NOMO-1 treated with DMSO at 0.1 percent for 48 hours (cell line): Measurements from ENCODE around the gene WNT6.

Experiments
- DNase-seq: peaks from one replicate; lab custom pipeline; 2025; ENCODE audit not compliant: unreplicated experiment; lab: John Stamatoyannopoulos, UW

Gene WNT6

DNA sequence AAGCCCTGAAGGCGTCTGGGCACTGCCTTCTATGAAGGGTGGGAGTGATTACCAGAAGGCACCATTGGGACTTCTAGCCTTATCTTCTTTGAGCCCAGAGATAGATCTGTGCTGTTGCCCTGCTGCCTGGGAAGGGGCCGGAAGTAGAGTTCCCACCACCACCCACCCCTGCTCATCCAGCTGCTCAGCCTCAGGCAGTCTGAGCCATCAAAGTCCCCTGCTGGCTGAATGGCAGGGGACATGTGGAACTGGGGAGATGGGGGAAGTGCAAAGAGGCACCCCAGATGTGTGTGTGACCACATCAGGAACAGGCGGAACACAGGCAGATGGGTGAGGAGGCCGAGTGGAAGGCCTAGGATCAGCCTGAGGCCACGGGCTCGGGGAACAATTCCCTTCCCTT is 17.7 kb downstream of the WNT6 start:
- DNase-seq = no peak

DNA sequence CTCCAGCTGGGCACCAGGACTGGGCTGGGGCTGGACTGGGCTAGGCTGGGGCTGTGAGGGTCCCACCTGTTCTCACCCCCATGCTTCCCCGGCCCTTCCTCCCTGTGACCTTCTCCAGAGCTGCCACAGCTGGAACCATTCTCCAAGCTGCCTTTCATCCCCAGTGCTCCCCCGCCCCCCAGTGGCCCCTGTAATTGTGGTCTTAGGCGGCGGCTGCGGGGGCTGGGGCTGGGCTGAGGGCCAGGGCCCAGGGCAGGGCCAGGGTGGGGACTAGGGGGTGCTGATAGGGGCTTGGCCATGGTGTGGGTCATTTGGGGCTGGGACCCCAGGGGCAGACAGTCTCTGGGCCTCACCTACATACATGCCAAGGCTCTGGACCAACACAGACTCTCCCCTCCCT is 18.3 kb downstream of the WNT6 start:
- no peak for DNase-seq

DNA sequence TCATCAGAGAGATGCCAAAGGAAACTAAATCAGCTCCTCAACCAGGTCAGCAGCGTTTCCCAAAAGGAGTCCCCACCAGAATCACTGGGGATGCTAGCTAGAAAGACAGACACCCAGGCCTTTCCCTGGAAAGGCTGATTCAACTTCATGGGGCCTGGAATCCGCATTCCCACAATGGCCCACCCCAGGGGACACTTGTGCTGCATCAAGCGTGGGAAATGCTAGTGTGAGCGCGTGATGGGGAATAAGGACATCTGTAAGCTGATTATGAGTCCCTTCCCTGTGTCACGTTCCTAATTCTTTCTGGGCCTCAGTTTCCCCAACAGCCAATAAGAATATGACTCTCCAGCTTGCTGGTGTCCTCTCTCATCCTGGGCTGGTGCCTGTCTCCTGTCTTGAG is 18.9 kb downstream of the WNT6 start:
- no peak for DNase-seq

DNA sequence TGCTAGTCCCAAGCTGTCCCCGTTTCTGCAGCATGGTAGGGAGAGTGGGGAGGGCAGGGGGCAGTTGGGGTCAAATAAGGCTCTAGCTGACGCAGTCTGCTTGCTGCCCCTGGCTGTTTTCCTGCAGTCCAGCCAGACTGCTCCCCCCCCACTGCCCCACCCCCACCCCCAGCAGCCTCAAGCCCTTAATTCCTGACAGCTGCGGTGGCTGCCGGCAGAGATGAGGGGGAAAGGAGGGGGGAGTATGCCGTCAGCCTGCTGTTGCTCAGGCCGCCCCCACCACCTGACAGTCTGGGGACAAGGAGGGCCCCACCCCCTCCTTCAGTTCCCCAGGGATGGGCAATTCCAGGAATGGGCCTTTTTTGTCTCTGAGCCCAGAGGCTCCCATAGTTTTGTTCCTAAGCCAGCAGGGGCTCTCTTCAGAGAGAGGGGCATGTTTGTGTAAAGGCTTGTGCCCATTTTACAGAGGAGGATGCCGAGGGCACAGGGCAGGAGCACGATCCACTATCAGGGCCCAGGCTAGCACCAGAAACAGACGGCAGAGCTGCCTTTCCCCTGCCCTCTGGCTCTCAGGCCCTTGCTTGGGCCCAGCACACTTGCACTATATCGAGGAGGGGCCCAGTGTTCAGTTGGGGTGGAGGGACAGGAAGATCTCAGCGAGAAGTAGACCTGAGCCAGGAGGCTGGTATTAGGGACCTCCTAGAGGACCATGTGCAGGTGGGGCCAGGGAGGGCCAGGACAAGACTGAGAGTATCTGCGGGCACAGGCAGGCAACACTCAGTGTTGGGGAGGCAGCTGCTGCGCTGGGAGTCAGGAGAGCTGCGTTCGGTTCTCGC is 19.5 kb downstream of the WNT6 start:
- no peak for DNase-seq

DNA sequence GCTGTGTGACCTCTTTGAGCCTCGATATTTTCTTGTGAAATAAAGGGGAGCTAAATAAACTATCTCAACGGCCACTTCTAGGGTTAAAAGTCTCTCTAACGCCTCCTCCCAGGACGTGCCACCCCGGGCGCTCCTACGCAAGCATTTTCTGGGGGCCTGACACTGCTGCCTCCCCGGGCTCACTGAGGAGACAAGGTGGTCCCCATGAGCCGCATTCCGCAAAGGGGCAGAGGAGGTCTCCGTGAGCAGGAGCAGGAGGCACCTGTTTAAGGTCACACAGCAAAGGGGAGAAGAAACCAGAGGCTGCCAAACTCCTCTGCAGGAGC is 20.1 kb downstream of the WNT6 start:
- DNase-seq = no peak

DNA sequence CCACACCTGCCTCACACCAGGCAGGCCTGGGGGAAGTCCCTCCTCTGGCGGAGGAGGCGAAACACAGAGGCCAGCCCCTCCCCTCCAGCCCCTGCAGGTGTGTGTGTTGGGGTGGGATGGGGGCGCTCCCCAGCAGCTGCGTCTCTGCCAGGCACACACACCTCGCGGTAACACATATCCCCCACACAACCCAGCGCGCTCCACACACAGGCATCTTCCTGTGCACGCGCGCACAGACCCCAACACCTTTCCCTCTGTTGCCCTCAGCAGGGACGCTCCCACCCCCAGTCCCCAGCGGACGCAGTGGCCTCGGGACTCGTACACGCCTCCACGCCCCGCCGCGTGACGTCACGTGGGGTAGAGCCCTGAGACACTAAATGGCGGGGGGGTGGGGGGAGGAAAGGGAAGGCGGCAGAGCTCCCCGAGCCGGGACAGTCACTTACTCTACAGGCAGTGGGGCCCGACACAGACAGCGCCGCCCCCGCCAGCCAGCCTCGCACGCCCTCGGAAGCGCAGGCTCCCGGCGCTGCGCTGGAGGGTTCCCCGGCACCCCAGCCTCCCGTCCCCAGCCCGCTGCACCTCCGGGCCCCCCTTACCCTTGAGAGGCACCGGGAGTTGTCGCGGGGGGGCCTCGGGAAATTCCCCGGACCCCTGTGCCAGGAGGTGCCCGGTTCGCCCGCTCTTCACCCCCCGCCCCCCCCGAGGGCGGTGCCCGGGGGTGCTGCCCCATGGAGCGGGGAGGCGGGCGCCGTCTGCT is 20.7 kb downstream of the WNT6 start, which contains the start of gene WNT10A:
Gene WNT10A, plus strand, starts transcription at position 751 of the 757 bp plus-strand sequence. CDS start 144 bp downstream, outside the sequence.
- no peak for DNase-seq

DNA sequence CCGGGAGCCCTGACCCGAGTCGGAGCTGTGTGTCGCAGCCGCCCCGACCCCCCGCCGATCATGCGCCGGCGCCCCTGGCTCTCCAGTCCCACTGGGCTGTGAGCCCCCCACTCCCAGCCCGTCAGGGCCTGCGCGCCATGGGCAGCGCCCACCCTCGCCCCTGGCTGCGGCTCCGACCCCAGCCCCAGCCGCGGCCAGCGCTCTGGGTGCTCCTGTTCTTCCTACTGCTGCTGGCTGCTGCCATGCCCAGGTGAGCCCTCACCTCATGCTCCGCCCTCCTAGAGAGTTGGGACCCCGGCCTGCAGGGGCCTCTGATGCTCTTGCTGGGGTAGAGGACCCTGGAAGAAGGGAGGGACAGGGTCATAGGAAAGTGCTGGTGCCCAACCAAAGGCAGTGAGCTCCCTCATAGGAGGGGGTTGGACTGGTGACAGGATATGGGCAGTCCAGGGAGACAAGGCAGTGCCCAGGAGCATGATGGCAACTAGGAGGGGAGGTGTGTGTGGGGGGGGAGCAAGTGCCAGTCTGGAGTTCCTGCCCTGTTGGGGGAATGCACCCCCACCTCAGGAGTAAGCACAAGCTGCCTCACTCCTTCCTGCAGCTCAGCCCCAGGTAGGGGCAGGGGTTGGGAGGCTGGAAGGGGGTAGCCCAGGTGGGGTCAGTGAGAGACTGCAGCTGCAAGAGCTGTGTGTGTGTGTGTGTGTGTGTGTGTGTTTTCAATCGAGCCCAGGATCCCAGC is 21.4 kb downstream of the WNT6 start:
- DNase-seq = no peak

DNA sequence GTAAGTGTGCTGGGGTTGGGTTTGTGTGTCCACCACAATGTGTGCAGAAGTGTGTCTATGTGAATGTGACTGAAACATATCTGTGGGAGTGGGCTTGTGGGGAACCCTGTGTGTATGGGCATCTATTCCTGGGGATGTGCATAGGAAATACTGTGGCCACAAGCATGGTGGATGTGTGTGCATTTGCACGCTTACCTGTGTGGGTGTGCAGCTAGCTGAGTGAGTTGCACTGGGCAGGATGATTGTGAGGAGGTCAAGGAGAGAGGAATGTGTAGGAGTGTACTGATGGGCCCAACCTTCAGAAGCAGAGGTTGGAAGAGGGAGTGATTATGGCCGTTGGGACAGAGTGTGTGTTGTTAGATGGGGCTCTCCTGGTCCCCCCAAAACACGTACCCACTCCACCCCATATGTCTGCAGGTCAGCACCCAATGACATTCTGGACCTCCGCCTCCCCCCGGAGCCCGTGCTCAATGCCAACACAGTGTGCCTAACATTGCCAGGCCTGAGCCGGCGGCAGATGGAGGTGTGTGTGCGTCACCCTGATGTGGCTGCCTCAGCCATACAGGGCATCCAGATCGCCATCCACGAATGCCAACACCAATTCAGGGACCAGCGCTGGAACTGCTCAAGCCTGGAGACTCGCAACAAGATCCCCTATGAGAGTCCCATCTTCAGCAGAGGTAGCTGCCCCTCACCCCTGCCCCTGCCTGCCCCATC is 22.3 kb downstream of the WNT6 start:
- DNase-seq = no peak

DNA sequence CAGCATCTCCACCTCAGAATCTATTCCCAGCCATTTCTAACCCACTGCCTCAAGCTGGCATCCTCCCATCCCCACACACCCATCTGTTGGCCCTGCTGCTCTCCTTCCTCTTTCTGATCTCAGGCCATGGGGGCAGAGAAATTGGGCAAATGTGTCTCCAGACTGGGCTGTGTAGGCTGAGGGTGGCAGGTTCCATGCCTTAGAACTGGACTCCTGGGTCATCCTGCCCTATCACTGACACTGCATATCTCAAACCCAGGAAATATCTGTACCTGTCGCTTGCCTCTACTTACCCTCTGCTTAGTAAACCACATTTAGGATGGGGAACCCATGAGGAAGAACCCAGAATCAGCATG is 22.8 kb downstream of the WNT6 start:
- no peak for DNase-seq

DNA sequence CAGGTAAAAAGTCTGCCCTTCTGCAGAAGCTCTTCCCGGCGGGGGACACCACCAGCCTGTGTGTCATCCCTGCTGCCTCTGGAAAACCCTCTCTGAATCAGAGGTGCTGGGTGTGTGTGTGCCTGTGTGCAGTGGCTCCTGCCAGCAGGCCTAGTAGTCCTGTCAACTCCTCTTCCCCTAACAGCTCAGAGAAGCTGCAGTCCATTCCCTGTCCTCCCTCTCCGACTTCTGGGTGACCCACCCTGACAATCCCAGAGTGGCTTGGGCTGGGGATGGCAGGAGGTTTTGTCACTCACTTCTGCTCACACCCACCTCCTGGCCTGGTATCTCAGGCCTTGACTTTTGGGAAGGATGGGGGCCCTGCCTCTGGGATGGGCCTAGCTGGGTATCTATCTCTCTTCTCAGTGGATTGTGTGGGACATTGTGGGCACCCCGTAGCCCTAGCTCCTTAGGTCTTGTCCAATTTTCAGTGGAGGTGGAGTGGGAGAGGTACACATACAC is 23.3 kb downstream of the WNT6 start:
- DNase-seq = no peak

DNA sequence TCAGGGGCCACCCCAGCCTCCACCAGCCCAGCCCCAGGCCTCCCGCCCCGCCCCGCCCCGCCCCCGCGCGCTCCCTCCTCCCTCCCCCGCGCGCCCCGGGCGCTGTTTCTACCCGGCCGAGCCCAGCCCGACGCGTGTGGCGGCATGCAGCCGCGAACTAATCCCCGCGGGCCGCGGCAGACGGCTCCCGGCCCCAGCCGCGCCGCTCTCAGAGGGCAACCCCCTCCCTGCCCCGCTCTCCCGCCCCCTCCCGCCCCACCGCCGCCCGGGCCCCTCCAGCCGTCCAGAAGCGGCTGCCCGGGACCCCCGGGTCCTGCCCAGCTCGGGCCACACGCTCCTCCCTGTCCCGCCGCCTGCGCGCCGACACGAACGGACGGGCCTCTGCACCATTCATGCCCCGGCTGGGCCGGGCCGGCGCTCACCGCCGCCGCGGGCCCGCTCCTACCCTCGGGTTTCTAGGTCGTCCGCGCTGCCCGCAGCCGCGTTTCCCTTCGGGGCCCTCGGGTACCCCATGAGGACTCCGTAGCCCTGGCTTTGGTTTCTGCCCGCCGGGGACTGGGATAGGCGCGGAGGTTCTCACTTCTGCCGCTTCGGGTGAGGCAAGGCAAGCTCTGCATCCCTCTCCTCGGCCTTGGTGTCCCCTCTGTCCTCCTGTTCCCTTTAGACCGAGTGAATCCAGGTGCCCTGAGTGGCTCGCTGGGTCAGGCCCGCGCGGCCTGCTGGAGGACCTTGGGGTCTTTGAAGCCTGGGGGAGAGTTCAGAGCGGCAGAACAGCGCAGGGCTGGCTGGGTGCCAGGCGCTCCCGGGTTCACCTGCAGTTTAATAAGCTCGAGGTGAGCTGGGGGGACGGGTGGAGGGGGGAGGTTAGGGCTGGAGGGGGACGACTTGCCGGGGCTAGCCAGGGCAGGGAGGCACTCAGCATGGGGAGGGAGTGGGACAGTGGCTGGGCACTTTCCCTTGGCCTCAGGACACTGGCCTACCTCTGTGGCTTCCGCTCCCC is 24.2 kb downstream of the WNT6 start:
- no peak for DNase-seq

DNA sequence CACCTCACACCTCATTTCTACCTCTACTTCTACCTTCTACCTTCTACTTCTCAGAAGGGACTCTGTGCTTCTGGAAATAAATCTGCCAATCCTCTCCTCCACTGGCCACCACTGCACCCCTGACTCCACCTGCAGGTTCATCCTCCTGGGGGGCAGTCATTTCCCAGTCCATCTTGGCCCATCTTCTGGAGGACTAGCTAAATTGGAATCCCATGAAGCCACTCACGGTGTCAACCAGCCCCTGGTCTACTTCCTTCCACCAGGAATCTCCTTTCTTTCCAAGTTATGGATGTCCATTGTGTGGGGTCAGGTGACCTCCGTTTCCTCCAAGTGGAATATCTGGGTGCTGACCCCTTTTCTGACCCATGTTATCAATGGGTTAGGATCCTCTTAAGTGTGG is 24.9 kb downstream of the WNT6 start:
- no peak for DNase-seq

DNA sequence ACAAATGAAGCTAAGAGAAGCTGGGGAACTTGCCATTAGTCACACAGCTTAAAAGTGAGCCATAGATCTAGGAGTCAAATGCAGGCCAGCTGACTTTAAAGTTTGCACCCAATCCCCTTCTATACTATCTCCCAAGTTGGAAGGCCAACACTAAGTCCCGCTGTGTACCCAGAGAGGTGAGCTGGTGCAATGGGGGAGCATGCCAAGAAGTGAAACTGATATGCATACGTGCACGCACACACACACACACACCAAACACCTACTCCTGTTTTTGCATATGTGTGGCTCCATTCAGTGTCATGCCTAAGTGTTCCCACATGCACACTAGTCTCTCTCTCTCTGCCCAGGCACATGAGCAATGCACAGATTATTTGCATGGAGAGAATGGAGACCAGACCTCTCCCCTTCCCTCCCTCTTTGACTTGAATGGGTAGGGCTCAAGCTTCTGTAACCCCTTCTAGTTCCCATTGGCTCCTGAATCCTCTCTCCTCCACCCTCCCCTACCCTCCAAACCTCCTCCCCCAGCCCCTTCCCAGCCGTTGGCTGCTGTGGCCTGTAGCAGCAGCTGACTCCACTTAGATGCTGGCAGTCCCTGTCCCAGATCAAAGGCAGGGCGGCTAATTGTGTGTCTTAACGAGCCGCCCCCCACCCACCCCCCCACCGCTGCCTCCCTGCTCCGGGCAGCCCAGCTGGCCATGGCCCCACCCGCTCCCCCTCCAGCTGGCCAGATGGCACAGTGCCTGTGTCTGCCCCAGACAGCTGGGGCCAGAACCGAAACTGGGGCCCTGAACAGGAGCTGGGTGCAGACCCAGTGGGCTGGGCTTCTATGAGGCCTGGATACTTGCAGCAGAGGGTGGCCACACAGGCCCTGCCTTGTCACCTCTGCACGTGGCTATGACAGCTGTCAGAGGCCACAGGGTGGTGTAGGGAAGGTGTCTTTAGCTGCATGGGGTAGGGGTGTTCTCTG is 26.7 kb downstream of the WNT6 start:
- no peak for DNase-seq

DNA sequence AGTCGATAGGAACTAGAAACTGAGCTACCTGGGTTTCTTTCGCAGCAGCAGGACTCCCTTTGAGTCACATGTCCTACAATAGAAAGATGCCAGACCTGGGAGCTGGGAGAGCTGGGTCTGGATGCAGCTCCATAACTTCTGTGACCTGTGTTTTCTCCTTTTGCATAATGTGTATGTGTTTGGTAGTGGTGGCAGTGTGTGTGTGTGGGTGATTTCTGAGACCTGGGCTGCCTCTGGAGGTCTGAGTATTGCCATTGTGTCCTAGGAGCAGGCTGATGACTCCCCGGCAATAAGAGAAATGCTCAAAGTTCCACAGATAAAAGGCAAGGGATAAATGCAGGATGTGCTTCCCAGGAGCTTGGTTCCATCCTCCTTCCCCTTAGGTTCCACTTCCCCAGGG is 27.5 kb downstream of the WNT6 start:
- DNase-seq = no peak

DNA sequence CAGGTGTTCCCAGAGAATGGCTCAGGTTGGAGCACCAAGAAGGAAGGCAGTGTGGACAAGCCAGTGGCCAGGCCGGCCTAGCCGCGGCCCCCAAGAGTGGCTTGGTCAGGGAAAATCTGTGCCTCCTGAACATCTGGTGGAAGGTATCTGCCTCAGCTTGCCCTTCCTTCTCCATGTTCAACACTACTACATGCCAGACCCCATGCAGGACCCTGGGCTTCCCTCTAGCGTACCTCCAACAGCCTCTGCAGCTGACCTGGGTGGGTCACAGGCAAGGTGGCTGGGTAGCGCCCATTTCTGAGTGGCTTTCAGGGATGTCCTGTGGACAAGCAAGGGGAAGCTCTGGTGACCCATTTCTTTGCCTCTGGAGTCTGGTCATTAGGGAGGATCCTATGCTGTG is 28.7 kb downstream of the WNT6 start:
- no peak for DNase-seq

DNA sequence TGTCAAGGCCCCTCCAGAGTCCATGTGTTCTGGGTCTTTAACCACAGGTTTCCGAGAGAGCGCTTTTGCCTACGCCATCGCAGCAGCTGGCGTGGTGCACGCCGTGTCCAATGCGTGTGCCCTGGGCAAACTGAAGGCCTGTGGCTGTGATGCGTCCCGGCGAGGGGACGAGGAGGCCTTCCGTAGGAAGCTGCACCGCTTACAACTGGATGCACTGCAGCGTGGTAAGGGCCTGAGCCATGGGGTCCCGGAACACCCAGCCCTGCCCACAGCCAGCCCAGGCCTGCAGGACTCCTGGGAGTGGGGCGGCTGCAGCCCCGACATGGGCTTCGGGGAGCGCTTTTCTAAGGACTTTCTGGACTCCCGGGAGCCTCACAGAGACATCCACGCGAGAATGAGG is 30.3 kb downstream of the WNT6 start:
- no peak for DNase-seq

DNA sequence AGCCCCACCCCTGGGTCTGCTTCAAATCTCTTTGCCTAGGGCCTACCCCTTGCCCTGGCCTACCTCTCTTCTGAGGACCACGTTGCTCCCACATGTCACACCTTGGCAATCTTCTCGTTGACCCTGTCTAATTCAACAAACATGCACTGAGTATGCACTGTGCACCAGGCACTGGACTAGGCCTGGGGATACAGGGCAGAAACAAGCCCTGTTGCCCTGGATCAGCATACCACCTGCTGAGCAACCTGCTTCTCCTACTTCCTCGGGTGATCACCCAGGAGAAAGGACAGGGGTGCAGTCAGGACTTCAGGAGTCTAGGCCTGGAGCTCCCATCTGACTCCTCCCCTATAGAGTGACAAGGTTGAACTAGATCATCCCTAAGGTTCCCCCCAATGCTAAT is 30.8 kb downstream of the WNT6 start:
- no peak for DNase-seq

DNA sequence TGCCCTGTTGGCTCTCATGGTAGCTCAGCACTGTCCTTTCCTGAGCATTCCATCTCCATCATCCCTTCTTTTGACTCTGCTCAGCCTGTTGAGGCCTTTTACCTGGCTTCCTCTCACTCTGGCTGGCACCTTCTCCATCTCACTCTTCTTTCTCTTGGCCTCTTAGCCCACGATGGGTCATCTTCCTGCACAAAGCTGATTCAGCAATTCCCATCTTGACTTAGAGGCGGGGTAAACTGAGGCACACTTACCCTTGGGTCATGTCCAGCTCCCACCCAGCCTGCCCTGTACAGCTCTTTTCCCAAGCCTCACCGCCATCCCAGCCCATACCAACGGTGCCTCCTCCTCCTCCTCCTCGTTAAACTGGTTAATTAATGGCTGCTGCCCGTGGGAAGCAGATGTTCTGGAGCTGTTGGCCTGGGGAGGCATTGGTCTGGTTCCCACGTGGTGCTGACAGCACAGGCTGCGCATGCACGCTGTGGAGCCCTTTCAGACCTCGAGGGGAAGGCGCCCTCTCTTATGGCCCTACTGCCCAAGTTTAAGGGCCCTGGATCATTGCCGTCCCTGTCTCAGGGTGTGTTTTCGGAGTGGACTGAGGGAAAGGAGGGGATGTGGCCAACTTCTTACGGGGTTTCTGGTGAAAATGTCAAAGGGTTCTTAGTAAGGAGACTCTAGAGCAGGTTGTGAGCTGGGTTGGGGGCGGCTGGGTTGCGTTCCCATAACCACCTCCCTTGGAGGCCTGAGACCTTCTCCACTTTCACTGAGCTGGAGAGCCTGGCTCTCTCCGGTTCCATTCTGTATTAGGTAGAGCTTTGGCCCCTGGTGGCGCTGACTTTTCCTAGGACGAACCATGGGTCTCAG is 31.9 kb downstream of the WNT6 start:
- no peak for DNase-seq
